ENCODE data around the gene KY. TPM values are rescaled to one million over a fixed set of nuclear protein-coding genes. Genes with fewer than 3 reads are reported as not detected.

The KY gene
- total RNA-seq, 1 experiment from 2014 or later = not detected

DNA sequence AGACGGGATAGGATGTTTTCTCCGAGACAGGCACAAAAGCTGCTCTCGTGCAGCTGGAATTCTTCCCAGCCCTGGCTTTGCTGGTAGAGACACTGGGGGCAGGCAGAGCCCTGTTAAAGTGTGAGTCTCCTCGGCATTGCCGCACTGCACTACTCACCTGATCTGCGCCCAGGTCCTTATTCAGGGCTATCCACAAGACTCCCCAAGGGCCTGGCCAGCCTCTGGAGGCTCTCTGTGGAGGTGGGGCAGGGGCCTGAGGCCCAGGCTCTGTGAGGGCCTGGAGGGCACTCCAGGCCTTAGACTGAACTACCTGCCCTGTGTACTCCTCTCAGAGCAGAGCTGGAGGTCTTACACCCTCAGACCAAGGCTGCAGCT lies 48.4 kb downstream of the KY start:
- TF ChIP-seq SIN3A (IDR thresholded peaks at IDR 0.05; ENCODE audit: borderline replicate concordance, insufficient read depth, low read depth, low read length) (no peak), TCF7L2 (IDR thresholded peaks at IDR 0.05; ENCODE audit: low read depth, low read length) (no peak), POLR2AphosphoS5 (IDR thresholded peaks at IDR 0.05; ENCODE audit: low read depth, low read length) (no peak)
- TF ChIP-seq, protein P1, sequence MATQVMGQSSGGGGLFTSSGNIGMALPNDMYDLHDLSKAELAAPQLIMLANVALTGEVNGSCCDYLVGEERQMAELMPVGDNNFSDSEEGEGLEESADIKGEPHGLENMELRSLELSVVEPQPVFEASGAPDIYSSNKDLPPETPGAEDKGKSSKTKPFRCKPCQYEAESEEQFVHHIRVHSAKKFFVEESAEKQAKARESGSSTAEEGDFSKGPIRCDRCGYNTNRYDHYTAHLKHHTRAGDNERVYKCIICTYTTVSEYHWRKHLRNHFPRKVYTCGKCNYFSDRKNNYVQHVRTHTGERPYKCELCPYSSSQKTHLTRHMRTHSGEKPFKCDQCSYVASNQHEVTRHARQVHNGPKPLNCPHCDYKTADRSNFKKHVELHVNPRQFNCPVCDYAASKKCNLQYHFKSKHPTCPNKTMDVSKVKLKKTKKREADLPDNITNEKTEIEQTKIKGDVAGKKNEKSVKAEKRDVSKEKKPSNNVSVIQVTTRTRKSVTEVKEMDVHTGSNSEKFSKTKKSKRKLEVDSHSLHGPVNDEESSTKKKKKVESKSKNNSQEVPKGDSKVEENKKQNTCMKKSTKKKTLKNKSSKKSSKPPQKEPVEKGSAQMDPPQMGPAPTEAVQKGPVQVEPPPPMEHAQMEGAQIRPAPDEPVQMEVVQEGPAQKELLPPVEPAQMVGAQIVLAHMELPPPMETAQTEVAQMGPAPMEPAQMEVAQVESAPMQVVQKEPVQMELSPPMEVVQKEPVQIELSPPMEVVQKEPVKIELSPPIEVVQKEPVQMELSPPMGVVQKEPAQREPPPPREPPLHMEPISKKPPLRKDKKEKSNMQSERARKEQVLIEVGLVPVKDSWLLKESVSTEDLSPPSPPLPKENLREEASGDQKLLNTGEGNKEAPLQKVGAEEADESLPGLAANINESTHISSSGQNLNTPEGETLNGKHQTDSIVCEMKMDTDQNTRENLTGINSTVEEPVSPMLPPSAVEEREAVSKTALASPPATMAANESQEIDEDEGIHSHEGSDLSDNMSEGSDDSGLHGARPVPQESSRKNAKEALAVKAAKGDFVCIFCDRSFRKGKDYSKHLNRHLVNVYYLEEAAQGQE (IDR thresholded peaks at IDR 0.05; ENCODE audit: insufficient read depth in 1 of 2, low read depth in 2 of 2, low read length in 1 of 2) = no peak
- H3K4me1 ChIP-seq (ENCODE audit: control insufficient read depth, insufficient read depth, low read length) = peaks cover 5% of the 10 kb centered on the region; the same call in 1 of the 2 replicates
- DNase-seq (ENCODE audit: low read depth, low spot score) (no peak), ATAC-seq (peak; percentile 4)
- BruUV-seq (replicated peaks) = no TSS peak
- intact Hi-C loops (cut with micrococcal nuclease; ENCODE audit: unreplicated experiment) = loop anchor here (5.0 to 10.0 kb wide), 3 partner anchors 150 to 1295 kb away; no protein-coding TSS in a partner anchor
- no peak overlapping the region for H3K4me3 ChIP-seq (ENCODE audit: low read depth in 2 of 2, low read length in 2 of 2)
- ChIA-PET POLR2A (no interaction called here), CTCF (interaction anchor here (1.0 kb wide), 1 partner anchor 38 kb away, joined by 3 read pairs; no protein-coding TSS in a partner anchor)
- H3K27me3 ChIP-seq (ENCODE audit: control insufficient read depth, insufficient read depth, low read length) = peaks cover 15% of the 10 kb centered on the region
- H3K27ac ChIP-seq (ENCODE audit: low read length) = no peak overlapping the region
- in situ Hi-C loops (cut with HindIII; ENCODE audit: low pct_unique_long_range_greater_than_20kb, low sequenced_read_pairs) = no loop called here
- no peaks in the 10 kb centered on the region for H3K36me3 ChIP-seq (ENCODE audit: control insufficient read depth, insufficient read depth, low read length)
- H3K9me3 ChIP-seq (ENCODE audit: control insufficient read depth, insufficient read depth, low read depth, low read length) = no peaks in the 10 kb centered on the region

DNA sequence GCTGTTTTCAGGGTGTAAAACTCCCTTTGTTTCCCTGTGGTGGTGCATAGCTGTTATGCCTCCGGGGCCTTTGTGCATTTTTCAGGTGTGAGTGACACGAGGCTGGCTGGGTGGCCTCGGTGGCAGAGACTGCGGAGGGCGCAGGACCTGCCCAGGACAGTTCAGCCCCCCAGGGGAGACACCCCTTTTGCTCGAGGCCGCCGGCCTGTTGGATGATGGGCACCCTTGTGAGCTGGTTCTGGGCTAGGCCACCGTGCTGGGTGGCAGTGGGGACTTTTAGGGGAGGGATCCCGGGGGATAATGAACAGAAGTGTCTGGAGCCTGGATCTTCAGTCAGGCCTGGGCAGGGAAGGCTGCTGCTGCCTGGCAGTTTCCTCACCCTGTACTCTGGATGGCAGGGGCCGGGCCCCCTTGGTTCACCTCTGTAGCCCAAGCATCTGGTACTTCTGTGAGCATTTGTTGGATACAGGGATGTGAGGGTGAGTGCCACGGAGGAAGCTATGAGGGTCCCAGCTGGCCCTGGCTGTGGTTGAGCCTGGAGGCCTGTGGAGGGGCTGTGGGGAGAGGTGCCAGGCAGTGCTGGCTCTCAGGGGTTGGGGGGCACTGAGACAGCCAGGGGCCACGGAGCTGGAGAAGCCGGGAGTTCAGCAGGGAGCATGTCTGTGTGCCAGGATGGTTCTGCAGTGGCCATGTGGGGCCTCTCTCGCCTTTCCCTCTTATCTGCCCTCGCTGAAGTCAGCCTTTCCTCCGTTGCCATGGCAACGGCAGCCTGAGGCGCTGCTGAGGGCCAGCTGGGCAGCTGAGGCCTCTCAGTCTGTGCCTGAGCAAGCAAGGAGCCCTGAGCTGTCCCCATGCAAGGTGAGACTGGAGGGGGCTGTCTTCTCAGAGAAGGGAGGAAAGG lies 49.0 kb downstream of the KY start:
- Histone ChIP-seq H3K4me1 (ENCODE audit: control insufficient read depth, insufficient read depth, low read length) (peaks cover 5% of the 10 kb centered on the region; the same call in 1 of the 2 replicates), H3K36me3 (ENCODE audit: control insufficient read depth, insufficient read depth, low read length) (no peaks in the 10 kb centered on the region), H3K27me3 (ENCODE audit: control insufficient read depth, insufficient read depth, low read length) (peaks cover 15% of the 10 kb centered on the region), H3K9me3 (ENCODE audit: control insufficient read depth, insufficient read depth, low read depth, low read length) (no peaks in the 10 kb centered on the region), H3K4me3 (ENCODE audit: low read depth in 2 of 2, low read length in 2 of 2) (no peak overlapping the region), H3K27ac (ENCODE audit: low read length) (no peak overlapping the region)
- ChIA-PET CTCF (no interaction called here), POLR2A (no interaction called here)
- BruUV-seq (replicated peaks) = no TSS peak
- in situ Hi-C loops (cut with HindIII; ENCODE audit: low pct_unique_long_range_greater_than_20kb, low sequenced_read_pairs) = no loop called here
- no peak for TF ChIP-seq POLR2AphosphoS5 (IDR thresholded peaks at IDR 0.05; ENCODE audit: low read depth, low read length)
- TF ChIP-seq, protein P1 (IDR thresholded peaks at IDR 0.05; ENCODE audit: insufficient read depth in 1 of 2, low read depth in 2 of 2, low read length in 1 of 2) = no peak
- TF ChIP-seq SIN3A (IDR thresholded peaks at IDR 0.05; ENCODE audit: borderline replicate concordance, insufficient read depth, low read depth, low read length) = no peak
- TF ChIP-seq TCF7L2 (IDR thresholded peaks at IDR 0.05; ENCODE audit: low read depth, low read length) = no peak
- TF ChIP-seq, protein P2, sequence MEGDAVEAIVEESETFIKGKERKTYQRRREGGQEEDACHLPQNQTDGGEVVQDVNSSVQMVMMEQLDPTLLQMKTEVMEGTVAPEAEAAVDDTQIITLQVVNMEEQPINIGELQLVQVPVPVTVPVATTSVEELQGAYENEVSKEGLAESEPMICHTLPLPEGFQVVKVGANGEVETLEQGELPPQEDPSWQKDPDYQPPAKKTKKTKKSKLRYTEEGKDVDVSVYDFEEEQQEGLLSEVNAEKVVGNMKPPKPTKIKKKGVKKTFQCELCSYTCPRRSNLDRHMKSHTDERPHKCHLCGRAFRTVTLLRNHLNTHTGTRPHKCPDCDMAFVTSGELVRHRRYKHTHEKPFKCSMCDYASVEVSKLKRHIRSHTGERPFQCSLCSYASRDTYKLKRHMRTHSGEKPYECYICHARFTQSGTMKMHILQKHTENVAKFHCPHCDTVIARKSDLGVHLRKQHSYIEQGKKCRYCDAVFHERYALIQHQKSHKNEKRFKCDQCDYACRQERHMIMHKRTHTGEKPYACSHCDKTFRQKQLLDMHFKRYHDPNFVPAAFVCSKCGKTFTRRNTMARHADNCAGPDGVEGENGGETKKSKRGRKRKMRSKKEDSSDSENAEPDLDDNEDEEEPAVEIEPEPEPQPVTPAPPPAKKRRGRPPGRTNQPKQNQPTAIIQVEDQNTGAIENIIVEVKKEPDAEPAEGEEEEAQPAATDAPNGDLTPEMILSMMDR (IDR thresholded peaks at IDR 0.05) = no peak
- intact Hi-C loops (cut with micrococcal nuclease; ENCODE audit: unreplicated experiment) = loop anchor here (2.0 to 10.0 kb wide), 4 partner anchors 39 to 1296 kb away; no protein-coding TSS in a partner anchor
- no peak for DNase-seq (ENCODE audit: low read depth, low spot score)
- ATAC-seq = peak; percentile 23

All from Panc1 (cell line).